Nephron progenitor cell (in vitro differentiated cells): ENCODE data around the gene MPC2.

Experiments used
- DNase-seq: peaks from one replicate; pipeline ENCODE4 v3.0.0; 2021
- H3K27ac Mint-ChIP-seq: 2 replicates; pipeline ENCODE4 v1.8.0; 2021; ENCODE audit warnings: mild to moderate bottlenecking, moderate library complexity, mixed read lengths
- H3K27me3 Mint-ChIP-seq: 2 replicates; pipeline ENCODE4 v1.8.0; 2021; ENCODE audit warnings: mild to moderate bottlenecking, low read depth, mixed read lengths; ENCODE audit not compliant: poor library complexity
- H3K36me3 Mint-ChIP-seq: 2 replicates; pipeline ENCODE4 v1.8.0; 2021; ENCODE audit warnings: low read depth, mixed read lengths
- H3K4me1 Mint-ChIP-seq: 2 replicates; pipeline ENCODE4 v1.8.0; 2021; ENCODE audit warnings: mixed read lengths
- H3K4me3 Mint-ChIP-seq: 2 replicates; pipeline ENCODE4 v1.8.0; 2021; ENCODE audit warnings: mild to moderate bottlenecking, moderate library complexity, mixed read lengths
- H3K9me3 Mint-ChIP-seq: 2 replicates; pipeline ENCODE4 v1.8.0; 2021; ENCODE audit warnings: mild to moderate bottlenecking, moderate library complexity, mixed read lengths
- TF ChIP-seq, protein P1 (sequence below): fragments of 200-600 bp; sonication (generic); IDR thresholded peaks from 2 replicates; pipeline ENCODE4 v1.5.0; 2021; ENCODE audit warnings: antibody characterized with exemption

The MPC2 gene

DNA sequence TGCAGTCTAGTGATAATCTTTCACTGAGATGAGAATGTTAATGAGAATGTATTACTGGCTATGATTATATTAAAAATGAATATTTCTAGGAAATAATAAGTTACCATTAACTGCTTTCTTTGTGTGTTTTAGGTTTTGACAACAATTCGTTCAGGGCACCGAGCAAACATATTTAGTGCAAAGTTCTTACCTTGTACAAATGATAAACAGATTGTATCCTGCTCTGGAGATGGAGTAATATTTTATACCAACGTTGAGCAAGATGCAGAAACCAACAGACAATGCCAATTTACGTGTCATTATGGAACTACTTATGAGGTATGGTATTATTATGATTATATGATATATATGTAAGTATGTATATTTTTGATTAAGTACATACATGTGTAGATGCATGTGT, 37.8 kb upstream of the MPC2 start:
- no peak overlapping the region for H3K4me3 Mint-ChIP-seq
- H3K27ac Mint-ChIP-seq: no peak overlapping the region
- H3K4me1 Mint-ChIP-seq: no peaks in the 10 kb centered on the region
- DNase-seq: no peak
- H3K9me3 Mint-ChIP-seq: peaks cover 22% of the 10 kb centered on the region
- TF ChIP-seq, protein P1, sequence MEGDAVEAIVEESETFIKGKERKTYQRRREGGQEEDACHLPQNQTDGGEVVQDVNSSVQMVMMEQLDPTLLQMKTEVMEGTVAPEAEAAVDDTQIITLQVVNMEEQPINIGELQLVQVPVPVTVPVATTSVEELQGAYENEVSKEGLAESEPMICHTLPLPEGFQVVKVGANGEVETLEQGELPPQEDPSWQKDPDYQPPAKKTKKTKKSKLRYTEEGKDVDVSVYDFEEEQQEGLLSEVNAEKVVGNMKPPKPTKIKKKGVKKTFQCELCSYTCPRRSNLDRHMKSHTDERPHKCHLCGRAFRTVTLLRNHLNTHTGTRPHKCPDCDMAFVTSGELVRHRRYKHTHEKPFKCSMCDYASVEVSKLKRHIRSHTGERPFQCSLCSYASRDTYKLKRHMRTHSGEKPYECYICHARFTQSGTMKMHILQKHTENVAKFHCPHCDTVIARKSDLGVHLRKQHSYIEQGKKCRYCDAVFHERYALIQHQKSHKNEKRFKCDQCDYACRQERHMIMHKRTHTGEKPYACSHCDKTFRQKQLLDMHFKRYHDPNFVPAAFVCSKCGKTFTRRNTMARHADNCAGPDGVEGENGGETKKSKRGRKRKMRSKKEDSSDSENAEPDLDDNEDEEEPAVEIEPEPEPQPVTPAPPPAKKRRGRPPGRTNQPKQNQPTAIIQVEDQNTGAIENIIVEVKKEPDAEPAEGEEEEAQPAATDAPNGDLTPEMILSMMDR: no peak
- H3K27me3 Mint-ChIP-seq: no peaks in the 10 kb centered on the region
- H3K36me3 Mint-ChIP-seq: peaks cover 52% of the 10 kb centered on the region

DNA sequence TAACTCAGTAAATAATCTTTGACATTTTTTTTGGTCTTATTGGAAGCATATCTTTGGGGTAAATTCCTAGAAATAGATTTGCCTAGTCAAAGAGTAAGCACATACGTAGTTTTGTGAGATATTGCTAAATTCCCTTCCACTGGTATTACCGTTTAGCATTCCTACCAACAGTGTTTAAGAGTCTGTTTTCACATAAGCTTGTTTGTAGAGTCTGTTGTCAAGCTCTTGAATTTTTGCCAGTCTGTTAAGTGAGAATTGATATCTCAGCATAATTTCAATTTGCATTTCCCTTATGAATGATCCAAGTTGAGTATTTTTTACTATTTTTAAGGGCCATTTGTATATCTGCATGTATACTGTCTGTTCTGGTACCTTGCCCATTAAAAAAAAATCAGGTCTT, 37.0 kb upstream of the MPC2 start:
- no peak for DNase-seq
- peaks cover 45% of the 10 kb centered on the region for H3K36me3 Mint-ChIP-seq
- peaks cover 22% of the 10 kb centered on the region for H3K9me3 Mint-ChIP-seq
- no peak overlapping the region for H3K4me3 Mint-ChIP-seq
- H3K27me3 Mint-ChIP-seq: no peaks in the 10 kb centered on the region
- no peaks in the 10 kb centered on the region for H3K4me1 Mint-ChIP-seq
- TF ChIP-seq, protein P1: no peak
- H3K27ac Mint-ChIP-seq: no peak overlapping the region

DNA sequence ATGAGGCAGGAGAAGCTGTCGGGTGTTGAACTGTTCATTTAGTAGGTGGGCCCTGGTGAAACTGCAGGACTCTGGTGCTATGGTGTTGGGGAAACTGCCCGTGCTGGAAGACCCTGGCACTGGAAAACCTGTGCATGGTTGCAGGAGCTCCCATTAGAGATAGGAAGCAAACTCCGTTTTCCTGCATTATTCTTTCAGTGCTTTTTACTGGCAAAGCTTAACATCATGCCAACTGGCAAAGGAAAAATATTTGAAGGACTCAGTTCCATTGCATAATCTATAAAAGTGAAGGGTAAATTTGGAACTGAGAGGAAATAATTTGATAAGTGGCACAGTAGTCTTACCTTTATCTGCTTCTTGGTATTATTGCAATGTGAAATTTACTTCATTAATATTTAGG, 31.7 kb upstream of the MPC2 start:
- no peak overlapping the region for H3K27ac Mint-ChIP-seq
- TF ChIP-seq, protein P1: no peak
- peaks cover 44% of the 10 kb centered on the region for H3K36me3 Mint-ChIP-seq
- H3K4me3 Mint-ChIP-seq: no peak overlapping the region
- no peak for DNase-seq
- H3K9me3 Mint-ChIP-seq: peaks cover 12% of the 10 kb centered on the region
- no peaks in the 10 kb centered on the region for H3K27me3 Mint-ChIP-seq
- no peaks in the 10 kb centered on the region for H3K4me1 Mint-ChIP-seq

DNA sequence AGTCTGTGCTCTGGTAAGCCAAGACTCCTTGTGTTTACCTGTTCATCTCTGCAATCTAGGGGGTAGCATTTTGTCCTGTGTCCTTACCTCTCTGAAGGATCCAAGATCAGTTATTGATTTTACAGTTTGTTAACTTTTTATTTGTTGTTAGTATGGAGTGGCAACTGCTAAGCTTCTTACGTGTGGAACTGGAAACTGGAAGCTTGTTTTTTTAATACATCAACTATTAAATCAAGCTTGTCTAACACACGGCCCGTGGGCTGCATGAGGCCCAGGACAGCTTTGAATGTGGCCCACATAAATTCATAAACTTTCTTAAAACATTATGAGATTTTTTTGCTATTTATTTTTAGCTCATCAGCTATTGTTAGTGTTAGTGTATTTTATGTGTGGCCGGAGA, 29.2 kb upstream of the MPC2 start:
- no peaks in the 10 kb centered on the region for H3K27me3 Mint-ChIP-seq
- TF ChIP-seq, protein P1: no peak
- H3K9me3 Mint-ChIP-seq: peaks cover 32% of the 10 kb centered on the region
- H3K36me3 Mint-ChIP-seq: peaks cover 62% of the 10 kb centered on the region
- no peak for DNase-seq
- no peak overlapping the region for H3K27ac Mint-ChIP-seq
- no peaks in the 10 kb centered on the region for H3K4me1 Mint-ChIP-seq
- no peak overlapping the region for H3K4me3 Mint-ChIP-seq

DNA sequence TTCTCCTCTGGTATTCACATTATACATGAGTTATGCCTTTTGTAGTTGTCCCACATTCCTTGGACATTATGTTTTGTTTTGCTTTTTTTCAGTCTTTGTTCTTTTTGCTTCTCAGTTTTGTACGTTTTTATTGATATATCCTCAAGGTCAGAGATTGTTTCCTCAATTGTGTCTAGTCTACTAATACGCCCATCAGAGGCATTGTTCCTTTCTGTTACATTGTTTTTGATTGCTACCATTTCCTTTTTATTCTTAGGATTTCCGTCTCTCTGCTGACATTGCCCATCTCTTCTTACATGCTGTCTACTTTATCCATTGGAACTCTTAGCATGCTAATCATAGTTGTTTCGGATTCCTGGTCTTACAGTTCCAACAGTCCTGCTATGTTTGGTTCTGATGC, 27.8 kb upstream of the MPC2 start:
- no peaks in the 10 kb centered on the region for H3K4me1 Mint-ChIP-seq
- no peak for DNase-seq
- H3K9me3 Mint-ChIP-seq: peaks cover 43% of the 10 kb centered on the region
- no peak overlapping the region for H3K4me3 Mint-ChIP-seq
- H3K27me3 Mint-ChIP-seq: no peaks in the 10 kb centered on the region
- TF ChIP-seq, protein P1: no peak
- H3K36me3 Mint-ChIP-seq: peaks cover 75% of the 10 kb centered on the region
- no peak overlapping the region for H3K27ac Mint-ChIP-seq

DNA sequence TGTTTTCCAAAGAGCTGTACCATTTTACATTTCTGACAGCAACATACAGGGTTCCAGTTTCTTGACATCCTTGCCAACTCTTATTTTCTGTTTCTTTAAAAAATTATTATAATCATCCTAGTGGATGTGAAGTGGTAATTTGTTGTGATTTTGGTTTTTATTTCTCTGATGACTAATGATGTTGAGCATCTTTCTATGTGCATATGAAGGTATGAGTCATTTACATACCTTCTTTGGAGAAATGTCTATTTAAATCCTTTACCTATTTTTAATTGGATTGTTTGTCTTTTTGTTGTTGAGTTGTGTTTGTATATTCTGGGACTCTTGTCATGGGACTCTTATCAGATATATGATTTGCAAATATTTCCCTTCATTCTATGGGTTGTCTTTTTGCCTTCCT, 20.8 kb upstream of the MPC2 start:
- H3K36me3 Mint-ChIP-seq: peaks cover 99% of the 10 kb centered on the region
- H3K27me3 Mint-ChIP-seq: no peaks in the 10 kb centered on the region
- DNase-seq: no peak
- H3K9me3 Mint-ChIP-seq: peaks cover 54% of the 10 kb centered on the region
- H3K4me3 Mint-ChIP-seq: no peak overlapping the region
- TF ChIP-seq, protein P1: no peak
- H3K27ac Mint-ChIP-seq: no peak overlapping the region
- H3K4me1 Mint-ChIP-seq: no peaks in the 10 kb centered on the region
